K562 (cell line): ENCODE measurements around the gene CPLANE2. TPM values are rescaled to one million over a fixed set of nuclear protein-coding genes. Genes with fewer than 3 reads are reported as not detected.

Source experiments
- ARNT ChIP-seq, 2 experiments: fragments of 450-650 bp; IDR thresholded peaks; 2 replicates each; pipeline ENCODE4 v1.6.1; 2016; ENCODE audit warnings: mild to moderate bottlenecking in 1 of 2
- BRCA1 ChIP-seq, 2 experiments: fragments of 450-650 bp in 1 of 2; sonication (generic) in 1 of 2; formaldehyde crosslinking in 1 of 2; IDR thresholded peaks; 2 replicates each; pipeline versions ENCODE4 v1.5.0 to v1.6.1; 2017 to 2020; ENCODE audit warnings: mild to moderate bottlenecking in 1 of 2, missing genetic modification reagents in 1 of 2
- CHD1 ChIP-seq: fragments of 200-600 bp; sonication (generic); IDR thresholded peaks from one replicate; pipeline ENCODE4 v1.6.1; 2012; ENCODE audit warnings: mild to moderate bottlenecking, moderate library complexity, low read length, inconsistent platforms
- FIP1L1 ChIP-seq: fragments of 200-400 bp; formaldehyde crosslinking; IDR thresholded peaks from 2 replicates; pipeline ENCODE4 v1.6.1; 2018; ENCODE audit warnings: mild to moderate bottlenecking, low read depth, low read length; ENCODE audit not compliant: poor library complexity, severe bottlenecking
- PML ChIP-seq: IDR thresholded peaks from 2 replicates; pipeline ENCODE4 v1.6.1; 2012; ENCODE audit warnings: low read length, inconsistent platforms
- POLR3A ChIP-seq: IDR thresholded peaks from 2 replicates; pipeline ENCODE4 v1.6.1; 2011; ENCODE audit warnings: borderline replicate concordance, mild to moderate bottlenecking, moderate library complexity; ENCODE audit not compliant: insufficient read length, insufficient read depth; ENCODE audit errors: extremely low read depth
- RBM15 ChIP-seq: fragments of 200-400 bp; formaldehyde crosslinking; IDR thresholded peaks from 2 replicates; pipeline ENCODE4 v1.6.1; 2018; ENCODE audit warnings: mild to moderate bottlenecking, low read length, moderate library complexity; ENCODE audit not compliant: insufficient read depth
- RFX7 ChIP-seq: fragments of 250-450 bp; sonication (Bioruptor Pico); IDR thresholded peaks from 2 replicates; pipeline ENCODE4 v1.5.1; 2021; ENCODE audit warnings: mild to moderate bottlenecking
- SRSF3 ChIP-seq: fragments of 200-400 bp; formaldehyde crosslinking; IDR thresholded peaks from 2 replicates; pipeline ENCODE4 v1.6.1; 2016; ENCODE audit warnings: mild to moderate bottlenecking, low read length, moderate library complexity; ENCODE audit not compliant: insufficient read depth
- TFAM ChIP-seq: fragments of 250-450 bp; sonication (Bioruptor Pico); conservative IDR thresholded peaks from 2 replicates; pipeline ENCODE4 v1.5.0; 2021; ENCODE audit warnings: mild to moderate bottlenecking, moderate library complexity
- ZNF23 ChIP-seq: fragments of 250-450 bp; sonication (Bioruptor Pico); IDR thresholded peaks from 2 replicates; pipeline ENCODE4 v1.4.0; 2020; ENCODE audit warnings: mild to moderate bottlenecking
- ZNF76 ChIP-seq: fragments of 250-450 bp; sonication (Bioruptor Pico); IDR thresholded peaks from 2 replicates; pipeline ENCODE4 v1.4.0; 2020; ENCODE audit warnings: mild to moderate bottlenecking, moderate library complexity, borderline replicate concordance
- polyA plus RNA-seq, 8 experiments: library from polyadenylated mRNA; depleted of rRNA in 4 of 8; stranded (reverse) in 5 of 8; unstranded in 3 of 8; fragments of >200 nt; fragmentation: Nextera tagmentation in 2 of 8; fragmentation: Illumina TruSeq in 1 of 8; extraction: Ambion mirVana in 2 of 8; extraction: Trizol in 1 of 8; gene quantifications; 2 replicates each; pipeline versions ENCODE4 v1.2.1 to v1.2.3, GENCODE V29; 2011 to 2014; ENCODE audit warnings: inconsistent platforms in 1 of 8, missing spikeins in 1 of 8
- total RNA-seq, 7 experiments: library from RNA; depleted of rRNA in 6 of 7; stranded (reverse); fragments of >200 nt in 6 of 7; fragmentation: Illumina TruSeq in 2 of 7; extraction: Trizol in 2 of 7; gene quantifications; 2 replicates each; pipeline versions ENCODE4 v1.2.1 to v1.2.3, GENCODE V29; 2011 to 2021; ENCODE audit warnings: low replicate concordance in 1 of 7
- TF ChIP-seq, protein P1 (sequence below), 3 experiments: fragments of 200-800 bp in 1 of 3; sonication (Bioruptor generic) in 1 of 3; sonication (generic) in 1 of 3; formaldehyde crosslinking in 1 of 3; IDR thresholded peaks; 2 replicates each; pipeline versions ENCODE4 v1.6.1 to v1.8.0; 2016 to 2022; ENCODE audit warnings: mild to moderate bottlenecking in 2 of 3, missing compliant biosample characterization in 2 of 3, missing genetic modification characterization in 2 of 3, missing genetic modification reagents in 1 of 3
- TF ChIP-seq, protein P2 (sequence below): fragments of 250-450 bp; sonication (Bioruptor Pico); IDR thresholded peaks from 2 replicates; pipeline ENCODE4 v1.4.0; 2020; ENCODE audit warnings: borderline replicate concordance
- TF ChIP-seq, protein P3 (sequence below): sonication (generic); formaldehyde crosslinking; IDR thresholded peaks from 2 replicates; pipeline ENCODE4 v1.4.0; 2020; ENCODE audit warnings: mild to moderate bottlenecking, missing genetic modification reagents
- TF ChIP-seq, protein P4 (sequence below): sonication (generic); formaldehyde crosslinking; IDR thresholded peaks from 2 replicates; pipeline ENCODE4 v1.8.0; 2022; ENCODE audit warnings: mild to moderate bottlenecking, missing genetic modification reagents
- TF ChIP-seq, protein P5 (sequence below): fragments of 450-650 bp; formaldehyde crosslinking; IDR thresholded peaks from 2 replicates; pipeline ENCODE4 v1.4.0; 2020; ENCODE audit warnings: mild to moderate bottlenecking, moderate library complexity

CPLANE2 gene
- total and polyA plus RNA-seq, 9 of the 15 experiments (the other 6 are each of a cell fraction or from before 2014, with no cell fraction given): 0.17 to 20.9 (median 8.1) TPM

DNA sequence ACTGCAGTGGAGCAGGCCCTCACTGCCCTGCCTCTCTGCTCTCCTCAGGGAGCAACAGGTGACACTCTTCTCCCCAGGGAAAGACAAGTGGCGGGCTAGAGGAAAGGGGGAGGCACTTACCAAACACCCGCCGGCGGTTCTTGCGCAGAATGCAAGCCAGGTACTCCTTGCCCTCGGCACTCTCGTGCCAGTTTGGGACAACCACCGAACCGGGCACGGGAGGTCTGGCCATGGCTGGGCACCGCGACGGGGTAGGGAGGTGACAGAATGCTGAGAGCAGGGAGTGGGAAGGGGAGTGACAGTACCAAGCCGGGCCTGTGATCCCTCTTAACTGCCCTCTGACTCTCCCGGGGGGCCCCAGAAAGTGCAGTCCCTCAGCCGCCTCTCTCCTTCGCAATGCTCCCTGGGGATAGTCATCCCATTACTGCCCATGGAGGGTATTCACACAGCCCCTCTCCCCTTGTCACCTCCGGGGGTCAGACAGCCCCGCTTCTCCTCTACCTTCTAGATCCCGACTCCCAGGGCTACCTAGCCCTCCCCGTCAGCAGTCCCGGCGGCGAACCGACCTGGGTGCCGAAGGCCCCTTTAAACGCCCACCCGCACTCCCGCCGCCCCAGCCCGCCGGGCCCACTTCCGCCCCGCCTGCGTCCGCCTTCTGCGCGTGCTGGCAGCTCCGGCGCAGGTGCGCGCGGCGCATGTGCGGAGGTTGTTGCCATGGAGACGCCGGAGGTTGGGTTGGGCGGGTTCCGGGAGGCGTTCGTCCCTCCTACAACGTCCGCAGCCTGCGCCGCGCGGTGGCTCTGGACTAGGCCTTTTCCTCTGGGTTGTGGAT lies at the start of gene CPLANE2 (continued):
- TF ChIP-seq, protein P1, sequence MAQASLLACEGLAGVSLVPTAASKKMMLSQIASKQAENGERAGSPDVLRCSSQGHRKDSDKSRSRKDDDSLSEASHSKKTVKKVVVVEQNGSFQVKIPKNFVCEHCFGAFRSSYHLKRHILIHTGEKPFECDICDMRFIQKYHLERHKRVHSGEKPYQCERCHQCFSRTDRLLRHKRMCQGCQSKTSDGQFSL (CRISPR knock-in tag; IDR thresholded peaks at IDR 0.05): no peak
- TF ChIP-seq, protein P1 (tag; IDR thresholded peaks at IDR 0.05): no peak
- TF ChIP-seq RFX7 (CRISPR knock-in tag): no peak
- TF ChIP-seq, protein P2, sequence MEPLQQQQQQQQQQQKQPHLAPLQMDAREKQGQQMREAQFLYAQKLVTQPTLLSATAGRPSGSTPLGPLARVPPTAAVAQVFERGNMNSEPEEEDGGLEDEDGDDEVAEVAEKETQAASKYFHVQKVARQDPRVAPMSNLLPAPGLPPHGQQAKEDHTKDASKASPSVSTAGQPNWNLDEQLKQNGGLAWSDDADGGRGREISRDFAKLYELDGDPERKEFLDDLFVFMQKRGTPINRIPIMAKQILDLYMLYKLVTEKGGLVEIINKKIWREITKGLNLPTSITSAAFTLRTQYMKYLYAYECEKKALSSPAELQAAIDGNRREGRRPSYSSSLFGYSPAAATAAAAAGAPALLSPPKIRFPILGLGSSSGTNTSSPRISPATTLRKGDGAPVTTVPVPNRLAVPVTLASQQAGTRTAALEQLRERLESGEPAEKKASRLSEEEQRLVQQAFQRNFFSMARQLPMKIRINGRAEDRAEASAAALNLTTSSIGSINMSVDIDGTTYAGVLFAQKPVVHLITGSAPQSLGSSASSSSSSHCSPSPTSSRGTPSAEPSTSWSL (CRISPR knock-in tag): 0 out of 2 replicates have a peak, but pooled peaks have one; percentile 77
- TF ChIP-seq, protein P3, sequence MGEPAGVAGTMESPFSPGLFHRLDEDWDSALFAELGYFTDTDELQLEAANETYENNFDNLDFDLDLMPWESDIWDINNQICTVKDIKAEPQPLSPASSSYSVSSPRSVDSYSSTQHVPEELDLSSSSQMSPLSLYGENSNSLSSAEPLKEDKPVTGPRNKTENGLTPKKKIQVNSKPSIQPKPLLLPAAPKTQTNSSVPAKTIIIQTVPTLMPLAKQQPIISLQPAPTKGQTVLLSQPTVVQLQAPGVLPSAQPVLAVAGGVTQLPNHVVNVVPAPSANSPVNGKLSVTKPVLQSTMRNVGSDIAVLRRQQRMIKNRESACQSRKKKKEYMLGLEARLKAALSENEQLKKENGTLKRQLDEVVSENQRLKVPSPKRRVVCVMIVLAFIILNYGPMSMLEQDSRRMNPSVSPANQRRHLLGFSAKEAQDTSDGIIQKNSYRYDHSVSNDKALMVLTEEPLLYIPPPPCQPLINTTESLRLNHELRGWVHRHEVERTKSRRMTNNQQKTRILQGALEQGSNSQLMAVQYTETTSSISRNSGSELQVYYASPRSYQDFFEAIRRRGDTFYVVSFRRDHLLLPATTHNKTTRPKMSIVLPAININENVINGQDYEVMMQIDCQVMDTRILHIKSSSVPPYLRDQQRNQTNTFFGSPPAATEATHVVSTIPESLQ: peak; percentile 88
- TF ChIP-seq CHD1: peak; percentile 63
- 0 out of 2 replicates have a peak, but pooled peaks have one; percentile 11 for TF ChIP-seq ZNF76
- no peak for TF ChIP-seq FIP1L1
- TF ChIP-seq BRCA1 (IDR thresholded peaks at IDR 0.05): no peak
- TF ChIP-seq BRCA1 (CRISPR knock-in tag; IDR thresholded peaks at IDR 0.05): no peak
- no peak for TF ChIP-seq POLR3A
- TF ChIP-seq RBM15: no peak
- TF ChIP-seq, protein P4, sequence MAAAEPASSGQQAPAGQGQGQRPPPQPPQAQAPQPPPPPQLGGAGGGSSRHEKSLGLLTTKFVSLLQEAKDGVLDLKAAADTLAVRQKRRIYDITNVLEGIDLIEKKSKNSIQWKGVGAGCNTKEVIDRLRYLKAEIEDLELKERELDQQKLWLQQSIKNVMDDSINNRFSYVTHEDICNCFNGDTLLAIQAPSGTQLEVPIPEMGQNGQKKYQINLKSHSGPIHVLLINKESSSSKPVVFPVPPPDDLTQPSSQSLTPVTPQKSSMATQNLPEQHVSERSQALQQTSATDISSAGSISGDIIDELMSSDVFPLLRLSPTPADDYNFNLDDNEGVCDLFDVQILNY (CRISPR knock-in tag): no peak
- no peak for TF ChIP-seq TFAM (CRISPR knock-in tag)
- TF ChIP-seq PML: peak; percentile 55; the same call in 1 of the 2 replicates
- no peak for TF ChIP-seq SRSF3
- TF ChIP-seq ZNF23 (CRISPR knock-in tag): no peak
- TF ChIP-seq, protein P5, sequence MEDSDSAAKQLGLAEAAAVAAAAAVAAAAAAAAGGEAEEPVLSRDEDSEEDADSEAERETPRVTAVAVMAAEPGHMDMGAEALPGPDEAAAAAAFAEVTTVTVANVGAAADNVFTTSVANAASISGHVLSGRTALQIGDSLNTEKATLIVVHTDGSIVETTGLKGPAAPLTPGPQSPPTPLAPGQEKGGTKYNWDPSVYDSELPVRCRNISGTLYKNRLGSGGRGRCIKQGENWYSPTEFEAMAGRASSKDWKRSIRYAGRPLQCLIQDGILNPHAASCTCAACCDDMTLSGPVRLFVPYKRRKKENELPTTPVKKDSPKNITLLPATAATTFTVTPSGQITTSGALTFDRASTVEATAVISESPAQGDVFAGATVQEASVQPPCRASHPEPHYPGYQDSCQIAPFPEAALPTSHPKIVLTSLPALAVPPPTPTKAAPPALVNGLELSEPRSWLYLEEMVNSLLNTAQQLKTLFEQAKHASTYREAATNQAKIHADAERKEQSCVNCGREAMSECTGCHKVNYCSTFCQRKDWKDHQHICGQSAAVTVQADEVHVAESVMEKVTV (CRISPR knock-in tag): no peak
- TF ChIP-seq ARNT (IDR thresholded peaks at IDR 0.05): no peak
